ENCODE results near the gene CABYR. TPM values are rescaled to one million over a fixed set of nuclear protein-coding genes. Genes with fewer than 3 reads are reported as not detected.

The CABYR gene
- total and polyA plus RNA-seq, 7 donors, result 0.04 to 1.2 (median 0.21) TPM; not detected in 4

- no peak for ATAC-seq
- no peak for DNase-seq
- H3K36me3 ChIP-seq (ENCODE audit: insufficient read depth in 1 of 2, low read depth in 1 of 2), result peaks cover 0 to 3% of the 10 kb centered on the region in 2 donors
- H3K27me3 ChIP-seq (ENCODE audit: insufficient read depth in 3 of 3, low read length in 2 of 3), result no peaks in the 10 kb centered on the region
- whole genome bisulfite sequencing, 3 donors, result 41 to 59% (median 47%) methylated on average over 3 of the region's 3 CpGs
- no peaks in the 10 kb centered on the region for H3K9me3 ChIP-seq
- no peak overlapping the region for H3K4me3 ChIP-seq
- no peaks in the 10 kb centered on the region for H3K4me1 ChIP-seq
- TF ChIP-seq CTCF (IDR thresholded peaks at IDR 0.05), result no peak
- H3K27ac ChIP-seq, result no peak overlapping the region
- intact Hi-C loops (cut with DNase I), result no loop called here
Observed at GRCh38 chr18:24126155-24126961, 12.5 kb upstream of the CABYR start.

- DNase-seq (no peak), ATAC-seq (no peak)
- WGBS, 3 donors, result 86 to 98% (median 86%) methylated on average over 3 of the region's 3 CpGs
- peaks cover 0 to 3% of the 10 kb centered on the region in 2 donors for H3K36me3 ChIP-seq (ENCODE audit: insufficient read depth in 1 of 2, low read depth in 1 of 2)
- TF ChIP-seq CTCF (IDR thresholded peaks at IDR 0.05), result no peak
- no peaks in the 10 kb centered on the region for H3K27me3 ChIP-seq (ENCODE audit: insufficient read depth in 3 of 3, low read length in 2 of 3)
- H3K9me3 ChIP-seq, result no peaks in the 10 kb centered on the region
- no peak overlapping the region for H3K4me3 ChIP-seq
- no peak overlapping the region for H3K27ac ChIP-seq
- intact Hi-C loops (cut with DNase I), result no loop called here
- H3K4me1 ChIP-seq, result no peaks in the 10 kb centered on the region
Observed at GRCh38 chr18:24127735-24128134, 11.1 kb upstream of the CABYR start.

- ATAC-seq, result no peak
- Histone ChIP-seq H3K36me3 (ENCODE audit: insufficient read depth in 1 of 2, low read depth in 1 of 2) (peaks cover 0 to 3% of the 10 kb centered on the region in 2 donors), H3K9me3 (no peaks in the 10 kb centered on the region), H3K4me1 (no peaks in the 10 kb centered on the region), H3K4me3 (no peak overlapping the region), H3K27ac (no peak overlapping the region), H3K27me3 (ENCODE audit: insufficient read depth in 3 of 3, low read length in 2 of 3) (no peaks in the 10 kb centered on the region)
- intact Hi-C loops (cut with DNase I), result no loop called here
- WGBS, 3 donors, result 95 to 99% (median 99%) methylated on average over 4 of the region's 4 CpGs
- TF ChIP-seq CTCF (IDR thresholded peaks at IDR 0.05), result no peak
- DNase-seq, result no peak
Observed at GRCh38 chr18:24128700-24129099, 10.2 kb upstream of the CABYR start.

DNA sequence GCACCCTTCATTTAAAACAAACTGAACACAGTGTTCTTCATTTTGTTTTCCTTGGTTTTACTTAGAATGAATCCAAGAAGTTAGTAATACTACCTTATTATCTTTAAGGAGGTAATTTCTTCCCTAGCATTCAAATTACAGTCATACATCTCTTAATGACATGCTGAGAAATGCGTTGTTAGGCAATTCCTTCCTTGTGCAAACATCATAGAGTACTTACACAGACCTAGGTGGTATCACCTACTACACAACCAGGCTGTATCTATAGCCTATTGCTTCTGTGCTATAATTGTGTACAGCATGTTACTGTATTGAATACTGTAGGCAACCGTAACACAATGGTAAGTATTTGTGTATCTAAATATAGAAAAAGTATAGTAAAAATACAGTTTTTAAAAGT, 8.4 kb upstream of the CABYR start:
- intact Hi-C loops (cut with DNase I), result no loop called here
- no peak overlapping the region for H3K27ac ChIP-seq
- DNase-seq (no peak), ATAC-seq (no peak)
- TF ChIP-seq CTCF (IDR thresholded peaks at IDR 0.05), result no peak
- WGBS, 3 donors, result 64 to 91% (median 69%) methylated on average over 2 of the region's 2 CpGs
- H3K27me3 ChIP-seq (ENCODE audit: insufficient read depth in 3 of 3, low read length in 2 of 3), result no peaks in the 10 kb centered on the region
- H3K4me1 ChIP-seq, result no peaks in the 10 kb centered on the region
- H3K36me3 ChIP-seq (ENCODE audit: insufficient read depth in 1 of 2, low read depth in 1 of 2), result peaks cover 0 to 3% of the 10 kb centered on the region in 2 donors
- no peaks in the 10 kb centered on the region for H3K9me3 ChIP-seq
- no peak overlapping the region for H3K4me3 ChIP-seq
